Activated CD4-positive, alpha-beta T cell treated with anti-CD3 and anti-CD28 coated beads, Interleukin-2, amount 50 U/mL, for 16 hours (primary cell): ENCODE results near the gene MRPS25.

Source experiments
- DNase-seq: peaks from one replicate; pipeline ENCODE4 v3.0.0-alpha.2; 2020

MRPS25 gene

GRCh38 chr3:15064835-15065549 is at the start of gene MRPS25:
Gene MRPS25, minus strand, starts transcription at chr3:15065315. Its CDS starts 121 bp downstream, at chr3:15065194.
- peak; percentile 92 for DNase-seq

GRCh38 chr3:15113884-15114283 is 48.8 kb upstream of the MRPS25 start:
- no peak for DNase-seq

GRCh38 chr3:15113471-15113870 is 48.4 kb upstream of the MRPS25 start:
- DNase-seq, result no peak

- DNase-seq, result no peak
These were observed 46.9 kb upstream of the MRPS25 start for GRCh38 chr3:15112011-15112410.

- DNase-seq, result no peak
These were observed 45.1 kb upstream of the MRPS25 start for GRCh38 chr3:15110206-15110605.

GRCh38 chr3:15108869-15109268 is 43.8 kb upstream of the MRPS25 start:
- no peak for DNase-seq

GRCh38 chr3:15108082-15108545 is 43.0 kb upstream of the MRPS25 start:
- DNase-seq, result peak; percentile 82

- no peak for DNase-seq
These were observed 42.2 kb upstream of the MRPS25 start for GRCh38 chr3:15107075-15107947.

- no peak for DNase-seq
These were observed 37.7 kb upstream of the MRPS25 start for GRCh38 chr3:15102836-15103235.

- DNase-seq, result no peak
These were observed 37.1 kb upstream of the MRPS25 start for GRCh38 chr3:15102256-15102655.

- DNase-seq, result peak; percentile 11
These were observed 34.4 kb upstream of the MRPS25 start for GRCh38 chr3:15099364-15100098.

- peak; percentile 97 for DNase-seq
These were observed 33.6 kb upstream of the MRPS25 start, which contains the start of gene RBSN for GRCh38 chr3:15098503-15099363. Gene RBSN, minus strand, starts transcription at chr3:15099148. Its CDS starts 3,028 bp downstream, at chr3:15096120.

GRCh38 chr3:15097891-15098290 is 32.8 kb upstream of the MRPS25 start:
- peak; percentile 47 for DNase-seq

- DNase-seq, result no peak
These were observed 30.9 kb upstream of the MRPS25 start for GRCh38 chr3:15096046-15096445.

- no peak for DNase-seq
These were observed 29.2 kb upstream of the MRPS25 start for GRCh38 chr3:15094187-15094875.

- DNase-seq, result no peak
These were observed 27.6 kb upstream of the MRPS25 start for GRCh38 chr3:15092686-15093085.

GRCh38 chr3:15091575-15091974 is 26.5 kb upstream of the MRPS25 start:
- DNase-seq, result no peak

GRCh38 chr3:15089201-15089600 is 24.1 kb upstream of the MRPS25 start:
- no peak for DNase-seq

GRCh38 chr3:15086699-15087098 is 21.6 kb upstream of the MRPS25 start:
- DNase-seq, result no peak

- no peak for DNase-seq
These were observed 21.1 kb upstream of the MRPS25 start for GRCh38 chr3:15086263-15086662.

GRCh38 chr3:15083252-15083651 is 18.1 kb upstream of the MRPS25 start:
- no peak for DNase-seq
